K562 (cell line): Measurements from ENCODE around the gene PALS1. TPM values are rescaled to one million over a fixed set of nuclear protein-coding genes. Genes with fewer than 3 reads are reported as not detected.

ENCODE experiments used
- ATF2 ChIP-seq: sonication (generic); formaldehyde crosslinking; IDR thresholded peaks from 2 replicates; pipeline ENCODE4 v1.8.1; 2022; ENCODE audit warnings: missing genetic modification reagents
- CREM ChIP-seq: IDR thresholded peaks from 2 replicates; pipeline ENCODE4 v1.6.1; 2014; ENCODE audit warnings: antibody characterized with exemption, low read depth
- ETV5 ChIP-seq: sonication (generic); formaldehyde crosslinking; IDR thresholded peaks from 2 replicates; pipeline ENCODE4 v1.4.0; 2020; ENCODE audit warnings: low read depth, mild to moderate bottlenecking, missing genetic modification reagents
- FOXJ2 ChIP-seq: fragments of 200-800 bp; sonication (Bioruptor generic); IDR thresholded peaks from 2 replicates; pipeline ENCODE4 v1.6.1; 2016; ENCODE audit warnings: missing genetic modification characterization, missing compliant biosample characterization
- HCFC1 ChIP-seq: IDR thresholded peaks from 2 replicates; pipeline ENCODE4 v1.6.1; 2012; ENCODE audit warnings: low read depth, low read length, improper control_type of control experiment
- KLF1 ChIP-seq: fragments of 450-650 bp; IDR thresholded peaks from 2 replicates; pipeline ENCODE4 v1.6.1; 2016; ENCODE audit warnings: missing genetic modification characterization, missing compliant biosample characterization
- MYC ChIP-seq, 2 experiments: fragments of 250-450 bp in 1 of 2; sonication (Bioruptor Pico) in 1 of 2; IDR thresholded peaks; 2 replicates each; pipeline versions ENCODE4 v1.5.1 to v1.6.1; 2012 to 2021; ENCODE audit warnings: low read depth in 2 of 2, borderline replicate concordance in 1 of 2, improper control_type of control experiment in 1 of 2, low read length in 1 of 2, mild to moderate bottlenecking in 1 of 2, moderate library complexity in 1 of 2
- NFRKB ChIP-seq: fragments of 450-650 bp; IDR thresholded peaks from 2 replicates; pipeline ENCODE4 v1.6.1; 2016; ENCODE audit warnings: low read depth
- POLR2A ChIP-seq: fragments of 450-650 bp; conservative IDR thresholded peaks from 2 replicates; pipeline ENCODE4 v1.6.1; 2016
- ZNF41 ChIP-seq: fragments of 250-450 bp; sonication (Bioruptor Pico); conservative IDR thresholded peaks from 2 replicates; pipeline ENCODE4 v1.4.0; 2020; ENCODE audit warnings: mild to moderate bottlenecking
- ZSCAN29 ChIP-seq: fragments of 450-650 bp; IDR thresholded peaks from 2 replicates; pipeline ENCODE4 v1.6.1; 2017
- polyA plus RNA-seq, 8 experiments: library from polyadenylated mRNA; depleted of rRNA in 4 of 8; stranded (reverse) in 5 of 8; unstranded in 3 of 8; fragments of >200 nt; fragmentation: Nextera tagmentation in 2 of 8; fragmentation: Illumina TruSeq in 1 of 8; extraction: Ambion mirVana in 2 of 8; extraction: Trizol in 1 of 8; gene quantifications; 2 replicates each; pipeline versions ENCODE4 v1.2.1 to v1.2.3, GENCODE V29; 2011 to 2014; ENCODE audit warnings: inconsistent platforms in 1 of 8, missing spikeins in 1 of 8
- total RNA-seq, 7 experiments: library from RNA; depleted of rRNA in 6 of 7; stranded (reverse); fragments of >200 nt in 6 of 7; fragmentation: Illumina TruSeq in 2 of 7; extraction: Trizol in 2 of 7; gene quantifications; 2 replicates each; pipeline versions ENCODE4 v1.2.1 to v1.2.3, GENCODE V29; 2011 to 2021; ENCODE audit warnings: low replicate concordance in 1 of 7
- TF ChIP-seq, protein P1 (sequence below): fragments of 450-650 bp; IDR thresholded peaks from 2 replicates; pipeline ENCODE4 v1.6.1; 2018; ENCODE audit warnings: mild to moderate bottlenecking, low read depth; ENCODE audit not compliant: partially characterized antibody
- TF ChIP-seq, protein P2 (sequence below): fragments of 200-600 bp; sonication (generic); IDR thresholded peaks from one replicate; pipeline ENCODE4 v1.6.1; 2012; ENCODE audit warnings: mild to moderate bottlenecking, low read depth, low read length, inconsistent platforms
- TF ChIP-seq, protein P3 (sequence below): fragments of 250-450 bp; sonication (Bioruptor Pico); IDR thresholded peaks from 2 replicates; pipeline ENCODE4 v1.9.0; 2021; ENCODE audit warnings: mild to moderate bottlenecking, inconsistent platforms

PALS1 gene
- total and polyA plus RNA-seq, 9 of the 15 experiments (the other 6 are each of a cell fraction or from before 2014, with no cell fraction given), result 4.1 to 9.9 (median 7.2) TPM

DNA sequence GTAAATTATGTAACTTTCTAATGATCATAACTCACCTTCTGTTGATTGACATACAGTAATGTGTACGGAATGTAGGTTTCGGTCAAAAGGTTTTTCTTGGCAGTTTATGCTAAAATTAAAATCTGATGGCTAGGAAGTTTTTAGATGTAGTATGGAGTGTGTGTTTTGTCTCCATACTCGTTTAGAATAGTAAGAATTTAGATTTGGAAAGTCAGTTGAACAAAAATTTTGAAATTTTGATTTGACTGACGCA is 859 bp downstream of the PALS1 start (continued):
- TF ChIP-seq NFRKB (no peak), POLR2A (no peak), KLF1 (tag) (no peak), FOXJ2 (tag) (no peak), ZNF41 (CRISPR knock-in tag) (no peak), ATF2 (CRISPR knock-in tag) (no peak), CREM (no peak), ZSCAN29 (no peak), ETV5 (CRISPR knock-in tag) (no peak), MYC (IDR thresholded peaks at IDR 0.05; ENCODE audit: low read depth, low read length) (no peak), MYC (CRISPR knock-in tag; IDR thresholded peaks at IDR 0.05; ENCODE audit: borderline replicate concordance, low read depth) (no peak), HCFC1 (no peak)
- TF ChIP-seq, protein P1, sequence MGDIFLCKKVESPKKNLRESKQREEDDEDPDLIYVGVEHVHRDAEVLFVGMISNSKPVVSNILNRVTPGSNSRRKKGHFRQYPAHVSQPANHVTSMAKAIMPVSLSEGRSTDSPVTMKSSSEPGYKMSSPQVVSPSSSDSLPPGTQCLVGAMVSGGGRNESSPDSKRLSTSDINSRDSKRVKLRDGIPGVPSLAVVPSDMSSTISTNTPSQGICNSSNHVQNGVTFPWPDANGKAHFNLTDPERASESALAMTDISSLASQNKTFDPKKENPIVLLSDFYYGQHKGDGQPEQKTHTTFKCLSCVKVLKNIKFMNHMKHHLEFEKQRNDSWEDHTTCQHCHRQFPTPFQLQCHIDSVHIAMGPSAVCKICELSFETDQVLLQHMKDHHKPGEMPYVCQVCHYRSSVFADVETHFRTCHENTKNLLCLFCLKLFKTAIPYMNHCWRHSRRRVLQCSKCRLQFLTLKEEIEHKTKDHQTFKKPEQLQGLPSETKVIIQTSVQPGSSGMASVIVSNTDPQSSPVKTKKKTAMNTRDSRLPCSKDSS, result no peak
- TF ChIP-seq, protein P2, sequence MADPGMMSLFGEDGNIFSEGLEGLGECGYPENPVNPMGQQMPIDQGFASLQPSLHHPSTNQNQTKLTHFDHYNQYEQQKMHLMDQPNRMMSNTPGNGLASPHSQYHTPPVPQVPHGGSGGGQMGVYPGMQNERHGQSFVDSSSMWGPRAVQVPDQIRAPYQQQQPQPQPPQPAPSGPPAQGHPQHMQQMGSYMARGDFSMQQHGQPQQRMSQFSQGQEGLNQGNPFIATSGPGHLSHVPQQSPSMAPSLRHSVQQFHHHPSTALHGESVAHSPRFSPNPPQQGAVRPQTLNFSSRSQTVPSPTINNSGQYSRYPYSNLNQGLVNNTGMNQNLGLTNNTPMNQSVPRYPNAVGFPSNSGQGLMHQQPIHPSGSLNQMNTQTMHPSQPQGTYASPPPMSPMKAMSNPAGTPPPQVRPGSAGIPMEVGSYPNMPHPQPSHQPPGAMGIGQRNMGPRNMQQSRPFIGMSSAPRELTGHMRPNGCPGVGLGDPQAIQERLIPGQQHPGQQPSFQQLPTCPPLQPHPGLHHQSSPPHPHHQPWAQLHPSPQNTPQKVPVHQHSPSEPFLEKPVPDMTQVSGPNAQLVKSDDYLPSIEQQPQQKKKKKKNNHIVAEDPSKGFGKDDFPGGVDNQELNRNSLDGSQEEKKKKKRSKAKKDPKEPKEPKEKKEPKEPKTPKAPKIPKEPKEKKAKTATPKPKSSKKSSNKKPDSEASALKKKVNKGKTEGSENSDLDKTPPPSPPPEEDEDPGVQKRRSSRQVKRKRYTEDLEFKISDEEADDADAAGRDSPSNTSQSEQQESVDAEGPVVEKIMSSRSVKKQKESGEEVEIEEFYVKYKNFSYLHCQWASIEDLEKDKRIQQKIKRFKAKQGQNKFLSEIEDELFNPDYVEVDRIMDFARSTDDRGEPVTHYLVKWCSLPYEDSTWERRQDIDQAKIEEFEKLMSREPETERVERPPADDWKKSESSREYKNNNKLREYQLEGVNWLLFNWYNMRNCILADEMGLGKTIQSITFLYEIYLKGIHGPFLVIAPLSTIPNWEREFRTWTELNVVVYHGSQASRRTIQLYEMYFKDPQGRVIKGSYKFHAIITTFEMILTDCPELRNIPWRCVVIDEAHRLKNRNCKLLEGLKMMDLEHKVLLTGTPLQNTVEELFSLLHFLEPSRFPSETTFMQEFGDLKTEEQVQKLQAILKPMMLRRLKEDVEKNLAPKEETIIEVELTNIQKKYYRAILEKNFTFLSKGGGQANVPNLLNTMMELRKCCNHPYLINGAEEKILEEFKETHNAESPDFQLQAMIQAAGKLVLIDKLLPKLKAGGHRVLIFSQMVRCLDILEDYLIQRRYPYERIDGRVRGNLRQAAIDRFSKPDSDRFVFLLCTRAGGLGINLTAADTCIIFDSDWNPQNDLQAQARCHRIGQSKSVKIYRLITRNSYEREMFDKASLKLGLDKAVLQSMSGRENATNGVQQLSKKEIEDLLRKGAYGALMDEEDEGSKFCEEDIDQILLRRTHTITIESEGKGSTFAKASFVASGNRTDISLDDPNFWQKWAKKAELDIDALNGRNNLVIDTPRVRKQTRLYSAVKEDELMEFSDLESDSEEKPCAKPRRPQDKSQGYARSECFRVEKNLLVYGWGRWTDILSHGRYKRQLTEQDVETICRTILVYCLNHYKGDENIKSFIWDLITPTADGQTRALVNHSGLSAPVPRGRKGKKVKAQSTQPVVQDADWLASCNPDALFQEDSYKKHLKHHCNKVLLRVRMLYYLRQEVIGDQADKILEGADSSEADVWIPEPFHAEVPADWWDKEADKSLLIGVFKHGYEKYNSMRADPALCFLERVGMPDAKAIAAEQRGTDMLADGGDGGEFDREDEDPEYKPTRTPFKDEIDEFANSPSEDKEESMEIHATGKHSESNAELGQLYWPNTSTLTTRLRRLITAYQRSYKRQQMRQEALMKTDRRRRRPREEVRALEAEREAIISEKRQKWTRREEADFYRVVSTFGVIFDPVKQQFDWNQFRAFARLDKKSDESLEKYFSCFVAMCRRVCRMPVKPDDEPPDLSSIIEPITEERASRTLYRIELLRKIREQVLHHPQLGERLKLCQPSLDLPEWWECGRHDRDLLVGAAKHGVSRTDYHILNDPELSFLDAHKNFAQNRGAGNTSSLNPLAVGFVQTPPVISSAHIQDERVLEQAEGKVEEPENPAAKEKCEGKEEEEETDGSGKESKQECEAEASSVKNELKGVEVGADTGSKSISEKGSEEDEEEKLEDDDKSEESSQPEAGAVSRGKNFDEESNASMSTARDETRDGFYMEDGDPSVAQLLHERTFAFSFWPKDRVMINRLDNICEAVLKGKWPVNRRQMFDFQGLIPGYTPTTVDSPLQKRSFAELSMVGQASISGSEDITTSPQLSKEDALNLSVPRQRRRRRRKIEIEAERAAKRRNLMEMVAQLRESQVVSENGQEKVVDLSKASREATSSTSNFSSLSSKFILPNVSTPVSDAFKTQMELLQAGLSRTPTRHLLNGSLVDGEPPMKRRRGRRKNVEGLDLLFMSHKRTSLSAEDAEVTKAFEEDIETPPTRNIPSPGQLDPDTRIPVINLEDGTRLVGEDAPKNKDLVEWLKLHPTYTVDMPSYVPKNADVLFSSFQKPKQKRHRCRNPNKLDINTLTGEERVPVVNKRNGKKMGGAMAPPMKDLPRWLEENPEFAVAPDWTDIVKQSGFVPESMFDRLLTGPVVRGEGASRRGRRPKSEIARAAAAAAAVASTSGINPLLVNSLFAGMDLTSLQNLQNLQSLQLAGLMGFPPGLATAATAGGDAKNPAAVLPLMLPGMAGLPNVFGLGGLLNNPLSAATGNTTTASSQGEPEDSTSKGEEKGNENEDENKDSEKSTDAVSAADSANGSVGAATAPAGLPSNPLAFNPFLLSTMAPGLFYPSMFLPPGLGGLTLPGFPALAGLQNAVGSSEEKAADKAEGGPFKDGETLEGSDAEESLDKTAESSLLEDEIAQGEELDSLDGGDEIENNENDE, result no peak
- TF ChIP-seq, protein P3, sequence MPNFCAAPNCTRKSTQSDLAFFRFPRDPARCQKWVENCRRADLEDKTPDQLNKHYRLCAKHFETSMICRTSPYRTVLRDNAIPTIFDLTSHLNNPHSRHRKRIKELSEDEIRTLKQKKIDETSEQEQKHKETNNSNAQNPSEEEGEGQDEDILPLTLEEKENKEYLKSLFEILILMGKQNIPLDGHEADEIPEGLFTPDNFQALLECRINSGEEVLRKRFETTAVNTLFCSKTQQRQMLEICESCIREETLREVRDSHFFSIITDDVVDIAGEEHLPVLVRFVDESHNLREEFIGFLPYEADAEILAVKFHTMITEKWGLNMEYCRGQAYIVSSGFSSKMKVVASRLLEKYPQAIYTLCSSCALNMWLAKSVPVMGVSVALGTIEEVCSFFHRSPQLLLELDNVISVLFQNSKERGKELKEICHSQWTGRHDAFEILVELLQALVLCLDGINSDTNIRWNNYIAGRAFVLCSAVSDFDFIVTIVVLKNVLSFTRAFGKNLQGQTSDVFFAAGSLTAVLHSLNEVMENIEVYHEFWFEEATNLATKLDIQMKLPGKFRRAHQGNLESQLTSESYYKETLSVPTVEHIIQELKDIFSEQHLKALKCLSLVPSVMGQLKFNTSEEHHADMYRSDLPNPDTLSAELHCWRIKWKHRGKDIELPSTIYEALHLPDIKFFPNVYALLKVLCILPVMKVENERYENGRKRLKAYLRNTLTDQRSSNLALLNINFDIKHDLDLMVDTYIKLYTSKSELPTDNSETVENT (CRISPR knock-in tag), result no peak
